Hematopoietic multipotent progenitor cell (in vitro differentiated cells): ENCODE results near the gene ZNF430. TPM values are rescaled to one million over a fixed set of nuclear protein-coding genes. Genes with fewer than 3 reads are reported as not detected.

Experiments
- small RNA-seq: library from RNA; depleted of rRNA; stranded (forward); fragments of <200 nt; gene quantifications from one replicate; pipeline ENCODE3, GENCODE V24; 2012
- total RNA-seq: library from RNA; depleted of rRNA; stranded (reverse); fragments of >200 nt; gene quantifications from one replicate; pipeline ENCODE4 v1.2.3, GENCODE V29; 2012

The ZNF430 gene
- total RNA-seq, 1 donor: 10.2 TPM

Small RNA genes within 50 kb of the gene (small RNA-seq; reads per million reads assigned to genes)
- not detected for gene AC008739.3

Other genes starting within 250 kb of the ZNF430 start
- gene ZNF66, start 244.4 kb upstream of the ZNF430 start, total RNA-seq: 10.5 TPM
- gene ZNF85, start 97.4 kb upstream of the ZNF430 start, total RNA-seq: 10.0 TPM
- 10.8 TPM for gene ZNF714, start 61.5 kb downstream of the ZNF430 start, total RNA-seq
- gene ZNF431, start 121.4 kb downstream of the ZNF430 start, total RNA-seq: 5.1 TPM